Testis (tissue), 3 donors: Measurements from ENCODE around the gene RRAD. TPM values are rescaled to one million over a fixed set of nuclear protein-coding genes. Genes with fewer than 3 reads are reported as not detected.

Experiments
- DNase-seq: peaks from one replicate; pipeline ENCODE4 v3.0.0-alpha.2; 2019
- H3K27ac ChIP-seq, 2 donors: fragments of 200-600 bp; sonication (generic); one replicate each; pipeline ENCODE4 v1.5.1; 2019
- H3K27me3 ChIP-seq: fragments of 200-600 bp; sonication (generic); one replicate; pipeline ENCODE4 v1.5.1; 2019
- H3K36me3 ChIP-seq: fragments of 200-600 bp; sonication (generic); one replicate; pipeline ENCODE4 v1.5.1; 2017; ENCODE audit warnings: low read depth; ENCODE audit errors: missing control alignments
- H3K4me1 ChIP-seq: fragments of 200-600 bp; sonication (generic); one replicate; pipeline ENCODE4 v1.5.1; 2019
- H3K4me3 ChIP-seq, 2 donors: fragments of 200-600 bp; sonication (generic); one replicate each; pipeline ENCODE4 v1.5.1; 2017 to 2019
- H3K9me3 ChIP-seq: fragments of 200-600 bp; sonication (generic); one replicate; pipeline ENCODE4 v1.5.1; 2017
- CTCF ChIP-seq, 3 experiments: fragments of 450-650 bp in 2 of 3; fragments of 200-600 bp in 1 of 3; sonication (generic) in 1 of 3; IDR thresholded peaks; one replicate each; pipeline ENCODE4 v1.5.1; 2016 to 2019; ENCODE audit warnings: antibody characterized with exemption in 3 of 3, mild to moderate bottlenecking in 2 of 3, moderate library complexity in 1 of 3
- POLR2A ChIP-seq: fragments of 450-650 bp; IDR thresholded peaks from one replicate; pipeline ENCODE4 v1.6.1; 2017; ENCODE audit warnings: antibody characterized with exemption, mild to moderate bottlenecking, moderate library complexity
- WGBS, 2 donors: methylation state at CpG; one replicate each; pipeline ENCODE4 v1.1.5; 2018; 5-methylcytosine and 5-hydroxymethylcytosine counted together
- intact Hi-C: fragments of 100-400 bp; cut with DNase I; formaldehyde crosslinking; loops from one replicate; pipeline ENCODE4 v1.15.1; 2023; ENCODE audit warnings: low total_unique reads
- polyA plus RNA-seq: library from polyadenylated mRNA; stranded (reverse); fragments of 350-450 nt; fragmentation: Illumina TruSeq; extraction: RNeasy Lipid Tissue Mini Kit (QIAGEN cat#74804); gene quantifications from one replicate; pipeline ENCODE4 v1.2.3, GENCODE V29; 2014; ENCODE audit warnings: low read depth, low replicate concordance; ENCODE audit not compliant: insufficient read depth
- total RNA-seq, 2 donors: library from RNA; depleted of rRNA; stranded (reverse); fragments of >200 nt; gene quantifications; one replicate each; pipeline ENCODE4 v1.2.3, GENCODE V29; 2016

The RRAD gene
- total and polyA plus RNA-seq, 3 donors from 2014 or later, result 9.1 to 19.4 (median 12.4) TPM

GRCh38 chr16:66944054-66944441, 18.7 kb upstream of the RRAD start:
- H3K27me3 ChIP-seq, result no peaks in the 10 kb centered on the region
- H3K36me3 ChIP-seq, result no peaks in the 10 kb centered on the region
- H3K9me3 ChIP-seq, result no peaks in the 10 kb centered on the region
- no peak for DNase-seq
- no peak overlapping the region for H3K27ac ChIP-seq
- 91% methylated on average over 5 of the region's 5 CpGs for WGBS, 2 donors
- no peak overlapping the region for H3K4me3 ChIP-seq
- no peak for TF ChIP-seq POLR2A
- TF ChIP-seq CTCF (IDR thresholded peaks at IDR 0.05), result no peak
- H3K4me1 ChIP-seq, result peaks cover 14% of the 10 kb centered on the region
- intact Hi-C loops, result no loop called here

GRCh38 chr16:66943426-66944053, 18.2 kb upstream of the RRAD start:
- intact Hi-C loops, result no loop called here
- Histone ChIP-seq H3K4me3 (no peak overlapping the region), H3K9me3 (no peaks in the 10 kb centered on the region), H3K27me3 (no peaks in the 10 kb centered on the region), H3K36me3 (no peaks in the 10 kb centered on the region), H3K4me1 (peaks cover 9% of the 10 kb centered on the region), H3K27ac (no peak overlapping the region)
- TF ChIP-seq POLR2A, result no peak
- no peak for TF ChIP-seq CTCF (IDR thresholded peaks at IDR 0.05)
- no peak for DNase-seq
- WGBS, 2 donors, result 88 to 90% methylated on average over 9 to 15 of the region's 15 CpGs

- intact Hi-C loops, result no loop called here
- no peaks in the 10 kb centered on the region for H3K36me3 ChIP-seq
- 92 to 96% methylated on average over 4 to 5 of the region's 5 CpGs for WGBS, 2 donors
These were observed 17.6 kb upstream of the RRAD start for GRCh38 chr16:66942981-66943380.

GRCh38 chr16:66940236-66940635, 14.9 kb upstream of the RRAD start:
- 89 to 91% methylated on average over 3 to 16 of the region's 16 CpGs for WGBS, 2 donors
- intact Hi-C loops, result no loop called here

More at GRCh38 chr16:66942981-66943380, 17.6 kb upstream of the RRAD start:
- no peak for TF ChIP-seq CTCF (IDR thresholded peaks at IDR 0.05)
- no peak for DNase-seq
- Histone ChIP-seq H3K4me1 (peaks cover 3% of the 10 kb centered on the region), H3K9me3 (no peaks in the 10 kb centered on the region), H3K4me3 (no peak overlapping the region), H3K27me3 (no peaks in the 10 kb centered on the region), H3K27ac (no peak overlapping the region)

More at GRCh38 chr16:66940236-66940635, 14.9 kb upstream of the RRAD start:
- TF ChIP-seq CTCF (IDR thresholded peaks at IDR 0.05), result no peak
- Histone ChIP-seq H3K27ac (no peak overlapping the region), H3K4me3 (no peak overlapping the region), H3K36me3 (no peaks in the 10 kb centered on the region), H3K4me1 (peaks cover 16% of the 10 kb centered on the region), H3K27me3 (no peaks in the 10 kb centered on the region), H3K9me3 (no peaks in the 10 kb centered on the region)
- DNase-seq, result no peak
